Measurements from ENCODE around the gene LRRN4. TPM values are rescaled to one million over a fixed set of nuclear protein-coding genes. Genes with fewer than 3 reads are reported as not detected.
"Not testable (repeated sequence)": the region's sequence is repeated elsewhere in the genome, so short reads cannot be mapped to it uniquely, and the experiment has no call there.

Gene LRRN4
- total and polyA plus RNA-seq, 9 of the 15 experiments (the other 6 are each of a cell fraction or from before 2014, with no cell fraction given) = not detected

GRCh38 chr20:6034134-6034969, 19.5 kb downstream of the LRRN4 start (continued):
- TF ChIP-seq ETV6 (IDR thresholded peaks at IDR 0.05; ENCODE audit: borderline replicate concordance in 1 of 2, low read depth in 2 of 2, low read length in 1 of 2) = peak in 1 of 2 experiments; percentile 76; a peak in 1 of 4 replicates
- no peak for TF ChIP-seq ETV6 (CRISPR knock-in tag; IDR thresholded peaks at IDR 0.05; ENCODE audit: borderline replicate concordance)
- 0 out of 2 replicates have a peak, but pooled peaks have one; percentile 9 for TF ChIP-seq NFE2 (IDR thresholded peaks at IDR 0.05; ENCODE audit: low read depth)
- TF ChIP-seq ELF1 (tag; IDR thresholded peaks at IDR 0.05) = peak; percentile 51; the same call in 1 of the 2 replicates
- TF ChIP-seq USF2 (CRISPR knock-in tag; IDR thresholded peaks at IDR 0.05) = no peak
- no peak for TF ChIP-seq ZNF347 (CRISPR knock-in tag; IDR thresholded peaks at IDR 0.05; ENCODE audit: low read depth)
- no peak for TF ChIP-seq CGGBP1 (CRISPR knock-in tag; IDR thresholded peaks at IDR 0.05)
- peak; percentile 57 for TF ChIP-seq ZNF239 (CRISPR knock-in tag; IDR thresholded peaks at IDR 0.05)
- peak; percentile 58 for TF ChIP-seq SMARCA4 (IDR thresholded peaks at IDR 0.05)
- TF ChIP-seq BRCA1 (IDR thresholded peaks at IDR 0.05) = no peak
- TF ChIP-seq BRCA1 (CRISPR knock-in tag; IDR thresholded peaks at IDR 0.05) = no peak
- TF ChIP-seq TRIM25 (IDR thresholded peaks at IDR 0.05; ENCODE audit: borderline replicate concordance) = no peak

GRCh38 chr20:6032907-6033306, 21.0 kb downstream of the LRRN4 start:
- H3K4me3 ChIP-seq; H3K27me3 ChIP-seq (ENCODE audit: control insufficient read depth in 2 of 2, insufficient read depth in 2 of 2, low read length in 2 of 2); intact Hi-C loops (cut with micrococcal nuclease); DNase-seq (ENCODE audit: extremely low read depth in 1 of 4, low spot score in 3 of 4); H3K9me3 ChIP-seq (replicated peaks; ENCODE audit: control insufficient read depth, insufficient read depth, low read depth, low read length); ATAC-seq; in situ Hi-C loops (cut with MboI); H2AFZ ChIP-seq (ENCODE audit: low read depth, low read length); CTCF ChIA-PET (ENCODE audit: low intra/inter-chr PET ratio); H3K9me1 ChIP-seq (ENCODE audit: control insufficient read depth, insufficient read depth, low read length); FAIRE-seq; H4K20me1 ChIP-seq (replicated peaks; ENCODE audit: control insufficient read depth, insufficient read depth, low read length); H3K4me2 ChIP-seq (ENCODE audit: insufficient read depth, low read length); H3K9ac ChIP-seq (ENCODE audit: insufficient read depth in 1 of 2, low read depth in 2 of 2, low read length in 2 of 2); BruUV-seq (replicated peaks); H3K27ac ChIP-seq (ENCODE audit: extremely low read depth, low read depth, low read length): not testable (repeated sequence)
- H3K79me2 ChIP-seq (ENCODE audit: control insufficient read depth, insufficient read depth, low read length) = peaks cover 18% of the 10 kb centered on the region
- POLR2A ChIA-PET = interaction anchor here (1.1 kb wide), 1 partner anchor 25 kb away, joined by 3 read pairs; no protein-coding TSS in a partner anchor
- peaks cover 62% of the 10 kb centered on the region for H3K36me3 ChIP-seq (ENCODE audit: control insufficient read depth, insufficient read depth, low read length)
- WGBS (ENCODE audit: insufficient coverage, low coverage, missing lambda C conversion rate) = 89% methylated on average over 6 of the region's 8 CpGs
- H3K4me1 ChIP-seq (replicated peaks in 1 of 2; ENCODE audit: control insufficient read depth in 2 of 2, insufficient read depth in 2 of 2, low read length in 2 of 2) = peaks cover 3 to 21% of the 10 kb centered on the region in 2 experiments; a peak in 4 of 5 replicates
